Globus pallidus (tissue), 1 donor: ENCODE data around the gene FNDC3A.

Experiments used
- DNase-seq: peaks from one replicate; pipeline ENCODE4 v3.0.0-alpha.2; 2015; ENCODE audit warnings: low spot score

FNDC3A gene

GRCh38 chr13:48975856-48976575 is at the start of gene FNDC3A:
FNDC3A (plus strand) TSS chr13:48975912; CDS start chr13:49006191, 30,279 bp downstream.
- peak; percentile 78 for DNase-seq

- DNase-seq = no peak
Measured at GRCh38 chr13:48928757-48929430, 46.8 kb upstream of the FNDC3A start.

- DNase-seq = no peak
Measured at GRCh38 chr13:48930918-48931317, 44.8 kb upstream of the FNDC3A start.

GRCh38 chr13:48938308-48938943 is 37.3 kb upstream of the FNDC3A start:
- DNase-seq = no peak

- no peak for DNase-seq
Measured at GRCh38 chr13:48939728-48940127, 36.0 kb upstream of the FNDC3A start.

GRCh38 chr13:48942131-48942530 is 33.6 kb upstream of the FNDC3A start:
- no peak for DNase-seq

- DNase-seq = no peak
Measured at GRCh38 chr13:48944221-48944620, 31.5 kb upstream of the FNDC3A start.

- DNase-seq = no peak
Measured at GRCh38 chr13:48945626-48946025, 30.1 kb upstream of the FNDC3A start.

- no peak for DNase-seq
Measured at GRCh38 chr13:48946163-48946562, 29.5 kb upstream of the FNDC3A start.

- no peak for DNase-seq
Measured at GRCh38 chr13:48949566-48950500, 25.9 kb upstream of the FNDC3A start.

GRCh38 chr13:48950501-48950875 is 25.2 kb upstream of the FNDC3A start:
- DNase-seq = no peak

- DNase-seq = no peak
Measured at GRCh38 chr13:48954081-48954480, 21.6 kb upstream of the FNDC3A start.

GRCh38 chr13:48955536-48955935 is 20.2 kb upstream of the FNDC3A start:
- no peak for DNase-seq

GRCh38 chr13:48961379-48961778 is 14.3 kb upstream of the FNDC3A start:
- DNase-seq = no peak

GRCh38 chr13:48962281-48962680 is 13.4 kb upstream of the FNDC3A start:
- no peak for DNase-seq

GRCh38 chr13:48965736-48966135 is 10.0 kb upstream of the FNDC3A start:
- no peak for DNase-seq

- no peak for DNase-seq
Measured at GRCh38 chr13:48969685-48970084, 6.0 kb upstream of the FNDC3A start.

GRCh38 chr13:48973845-48974431 is 1.8 kb upstream of the FNDC3A start:
- no peak for DNase-seq

GRCh38 chr13:48975101-48975855 is 434 bp upstream of the FNDC3A start:
- peak; percentile 53 for DNase-seq

GRCh38 chr13:48976576-48977285 is 1.0 kb downstream of the FNDC3A start:
- DNase-seq = peak; percentile 32
